ENCODE measurements around the gene PRKG1.
A peak's percentile ranks its signal among the peaks of the same experiment; 100 is the strongest.

DNA sequence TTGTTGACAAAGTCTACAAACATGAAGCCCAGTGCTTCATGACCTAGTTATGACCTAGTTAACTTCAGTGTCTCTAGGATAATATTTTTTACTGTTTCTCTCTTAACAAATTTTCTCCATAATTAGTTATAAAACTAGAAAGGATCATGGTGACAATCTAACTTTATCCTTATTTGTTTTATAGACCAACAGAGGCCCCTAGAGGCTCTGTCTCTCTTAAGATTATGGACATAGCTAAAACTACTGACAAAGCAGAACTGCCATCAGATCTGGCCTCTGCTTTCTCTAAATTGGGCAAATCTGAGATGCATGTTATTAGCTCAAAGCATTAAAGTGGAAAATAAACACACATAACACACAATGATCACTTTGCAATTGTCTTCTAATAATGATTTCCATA is 449.2 kb downstream of the PRKG1 start:
- TF ChIP-seq CTCF (conservative IDR thresholded peaks at IDR 0.05; ENCODE audit: low read depth, low read length), result peak; percentile 57
- TF ChIP-seq EZH2phosphoT487 (IDR thresholded peaks at IDR 0.05; ENCODE audit: borderline replicate concordance, low read length), result no peak
- TF ChIP-seq EZH2 (IDR thresholded peaks at IDR 0.05; ENCODE audit: low read length, unreplicated experiment), result no peak
